ENCODE data around the gene MKLN1. TPM values are rescaled to one million over a fixed set of nuclear protein-coding genes. Genes with fewer than 3 reads are reported as not detected.

Gene MKLN1
- total RNA-seq, 2 experiments from 2014 or later = 12.1 to 56.6 TPM

- no peaks in the 10 kb centered on the region for H3K9me2 ChIP-seq (ENCODE audit: insufficient read depth, low read length)
- H4K20me1 ChIP-seq (ENCODE audit: insufficient read depth, low read length) = no peaks in the 10 kb centered on the region
- peaks cover 6% of the 10 kb centered on the region; the same call in 1 of the 2 replicates for H3K36me3 ChIP-seq (ENCODE audit: insufficient read depth, low read length)
- no peak overlapping the region for H3K4me3 ChIP-seq (ENCODE audit: low read depth, low read length, poor library complexity, severe bottlenecking)
- ChIA-PET POLR2A (interaction anchor here (0.5 to 1.5 kb wide), 5 partner anchors 16 to 716 kb away, joined by 3 to 4 read pairs (median 3); no protein-coding TSS in a partner anchor), CTCF (ENCODE audit: unreplicated experiment) (no interaction called here)
- H3K79me2 ChIP-seq (ENCODE audit: insufficient read depth, low read depth, low read length) = peaks cover 5% of the 10 kb centered on the region; the same call in 1 of the 2 replicates
- no peak overlapping the region for H3K27ac ChIP-seq (ENCODE audit: low read depth, low read length, poor library complexity, severe bottlenecking)
- BruUV-seq (replicated peaks) = no TSS peak
- no peak for DNase-seq (ENCODE audit: low spot score)
- H3K9me3 ChIP-seq (ENCODE audit: low read length) = no peaks in the 10 kb centered on the region
- H2AFZ ChIP-seq (ENCODE audit: low read length) = no peak overlapping the region
- H3K4me2 ChIP-seq (ENCODE audit: low read length) = no peak overlapping the region
- intact Hi-C loops (cut with micrococcal nuclease; ENCODE audit: unreplicated experiment) = no loop called here
- TF ChIP-seq CTCF (conservative IDR thresholded peaks at IDR 0.05; ENCODE audit: low read length) = no peak
- TF ChIP-seq EZH2phosphoT487 (IDR thresholded peaks at IDR 0.05; ENCODE audit: borderline replicate concordance, low read depth, low read length) = no peak
- H3K4me1 ChIP-seq (ENCODE audit: insufficient read depth, low read length, poor library complexity, severe bottlenecking) = no peaks in the 10 kb centered on the region
These were observed 56.0 kb downstream of the MKLN1 start for GRCh38 chr7:131383417-131384285.

GRCh38 chr7:131384286-131384635, 56.6 kb downstream of the MKLN1 start:
- no peak overlapping the region for H3K4me3 ChIP-seq (ENCODE audit: low read depth, low read length, poor library complexity, severe bottlenecking)
- no peak overlapping the region for H3K4me2 ChIP-seq (ENCODE audit: low read length)
- no peaks in the 10 kb centered on the region for H3K9me2 ChIP-seq (ENCODE audit: insufficient read depth, low read length)
- no peak overlapping the region for H2AFZ ChIP-seq (ENCODE audit: low read length)
- H3K9me3 ChIP-seq (ENCODE audit: low read length) = no peaks in the 10 kb centered on the region
- no TSS peak for BruUV-seq (replicated peaks)
- H4K20me1 ChIP-seq (ENCODE audit: insufficient read depth, low read length) = no peaks in the 10 kb centered on the region
- peaks cover 5% of the 10 kb centered on the region; the same call in 1 of the 2 replicates for H3K79me2 ChIP-seq (ENCODE audit: insufficient read depth, low read depth, low read length)
- H3K27ac ChIP-seq (ENCODE audit: low read depth, low read length, poor library complexity, severe bottlenecking) = no peak overlapping the region
- H3K36me3 ChIP-seq (ENCODE audit: insufficient read depth, low read length) = peaks cover 11% of the 10 kb centered on the region; the same call in 1 of the 2 replicates
- no peaks in the 10 kb centered on the region for H3K4me1 ChIP-seq (ENCODE audit: insufficient read depth, low read length, poor library complexity, severe bottlenecking)
- ChIA-PET CTCF (ENCODE audit: unreplicated experiment) (no interaction called here), POLR2A (interaction anchor here (0.7 kb wide), 2 partner anchors 16 to 143 kb away, joined by 3 read pairs; no protein-coding TSS in a partner anchor)
- TF ChIP-seq EZH2phosphoT487 (IDR thresholded peaks at IDR 0.05; ENCODE audit: borderline replicate concordance, low read depth, low read length) = no peak
- TF ChIP-seq CTCF (conservative IDR thresholded peaks at IDR 0.05; ENCODE audit: low read length) = no peak
- intact Hi-C loops (cut with micrococcal nuclease; ENCODE audit: unreplicated experiment) = no loop called here
- DNase-seq (ENCODE audit: low spot score) = no peak
